NB4 (cell line): Measurements from ENCODE around the gene LAD1.

Source experiments
- DNase-seq: peaks from one replicate; pipeline ENCODE4 v3.0.0; 2010; ENCODE audit warnings: low read depth
- H3K4me3 ChIP-seq: one replicate; pipeline ENCODE4 v1.5.1; 2011; ENCODE audit warnings: mild to moderate bottlenecking, low read depth, low read length, moderate library complexity
- CTCF ChIP-seq: IDR thresholded peaks from one replicate; pipeline ENCODE4 v1.5.1; 2012; ENCODE audit warnings: low read depth, low read length
- MYC ChIP-seq: IDR thresholded peaks from 2 replicates; pipeline ENCODE4 v1.6.1; 2011; ENCODE audit warnings: low read depth, low read length
- POLR2A ChIP-seq: IDR thresholded peaks from 2 replicates; pipeline ENCODE4 v1.6.1; 2011; ENCODE audit warnings: mild to moderate bottlenecking; ENCODE audit not compliant: insufficient read length; ENCODE audit errors: extremely low read depth
- TF ChIP-seq, protein P1 (sequence below): IDR thresholded peaks from 2 replicates; pipeline ENCODE4 v1.6.1; 2011; ENCODE audit warnings: low read depth, low read length

Gene LAD1

DNA sequence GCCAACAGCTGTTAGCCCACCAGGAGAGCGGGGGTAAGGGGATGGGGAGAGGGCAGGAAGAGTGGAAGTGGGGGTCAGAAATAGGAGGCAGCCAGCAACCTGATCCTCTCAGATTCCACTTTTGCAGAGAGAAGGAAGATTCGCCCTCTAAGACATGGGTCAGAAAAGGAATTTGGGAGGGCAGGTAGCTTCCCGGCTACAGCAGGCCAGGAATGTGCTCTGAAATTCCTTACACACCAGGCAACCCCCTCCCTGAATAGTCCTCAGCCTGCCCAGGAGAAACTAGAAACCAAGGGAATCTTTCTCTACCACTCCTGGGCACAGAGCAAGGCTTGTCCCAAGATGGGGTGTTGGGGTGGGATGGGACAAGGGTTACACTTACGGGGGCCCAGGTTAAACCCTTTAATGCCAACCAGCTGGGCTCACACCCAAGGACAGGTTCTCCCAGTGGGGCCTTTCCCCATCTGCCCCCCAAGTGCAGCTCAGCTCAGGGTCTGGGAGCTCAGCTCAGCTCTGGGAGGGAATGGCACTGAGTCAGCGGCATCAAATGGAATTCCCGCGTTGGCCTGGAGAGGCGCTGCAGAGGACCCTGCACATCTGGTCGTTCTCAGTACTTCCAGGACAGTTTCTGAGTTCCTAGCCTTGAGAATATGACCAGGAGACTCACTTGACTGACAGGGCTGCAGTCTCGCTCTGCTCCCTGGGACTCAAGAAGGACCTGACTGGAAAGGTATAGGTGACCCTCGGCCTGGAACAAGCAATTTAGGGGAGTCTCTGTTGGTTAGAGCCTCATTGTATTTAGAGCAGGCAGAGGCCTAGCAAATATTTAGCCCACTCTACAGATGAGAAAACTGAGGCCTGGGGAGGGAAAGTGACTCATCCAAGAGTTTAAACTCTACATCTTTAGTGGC lies 22.4 kb downstream of the LAD1 start:
- peak; percentile 36 for DNase-seq
- TF ChIP-seq CTCF (peak; percentile 76), POLR2A (no peak)
- H3K4me3 ChIP-seq, result no peak overlapping the region

- TF ChIP-seq, protein P1, sequence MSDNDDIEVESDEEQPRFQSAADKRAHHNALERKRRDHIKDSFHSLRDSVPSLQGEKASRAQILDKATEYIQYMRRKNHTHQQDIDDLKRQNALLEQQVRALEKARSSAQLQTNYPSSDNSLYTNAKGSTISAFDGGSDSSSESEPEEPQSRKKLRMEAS, result no peak
- TF ChIP-seq MYC (no peak), CTCF (no peak), POLR2A (no peak)
- H3K4me3 ChIP-seq, result no peak overlapping the region
- DNase-seq, result no peak
Observed at GRCh38 chr1:201376107-201376463, 23.0 kb downstream of the LAD1 start.

DNA sequence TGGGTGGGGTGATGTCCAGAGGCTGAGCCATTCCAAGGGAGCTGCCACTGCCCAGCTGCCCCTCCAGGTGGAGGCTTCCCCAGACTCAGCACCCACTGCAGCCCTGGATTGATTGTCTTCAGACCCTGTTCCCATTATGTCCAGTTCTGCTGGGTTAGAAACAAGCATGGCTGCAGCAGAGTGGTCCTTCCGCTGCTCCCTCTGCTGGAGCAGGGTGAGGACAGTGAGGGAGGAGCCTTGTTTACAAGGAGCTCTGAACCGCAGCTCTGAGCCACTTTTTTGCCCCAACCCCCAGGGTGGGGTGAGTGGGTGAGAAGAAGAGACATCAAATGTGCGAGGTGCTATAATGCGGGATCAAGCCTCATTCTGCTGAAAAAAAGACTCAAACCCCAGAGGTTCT lies 24.0 kb downstream of the LAD1 start:
- no peak overlapping the region for H3K4me3 ChIP-seq
- DNase-seq, result peak; percentile 22
- TF ChIP-seq POLR2A (no peak), MYC (no peak), CTCF (peak; percentile 10)

GRCh38 chr1:201374364-201374763 lies 24.8 kb downstream of the LAD1 start:
- TF ChIP-seq, protein P1, result no peak
- TF ChIP-seq MYC (no peak), POLR2A (no peak), CTCF (no peak)
- H3K4me3 ChIP-seq, result no peak overlapping the region
- no peak for DNase-seq

- TF ChIP-seq CTCF, result no peak
- TF ChIP-seq, protein P1, result no peak
- no peak for TF ChIP-seq MYC
- TF ChIP-seq POLR2A, result no peak
- no peak overlapping the region for H3K4me3 ChIP-seq
- DNase-seq, result no peak
Observed at GRCh38 chr1:201371792-201372191, 27.3 kb downstream of the LAD1 start.

DNA sequence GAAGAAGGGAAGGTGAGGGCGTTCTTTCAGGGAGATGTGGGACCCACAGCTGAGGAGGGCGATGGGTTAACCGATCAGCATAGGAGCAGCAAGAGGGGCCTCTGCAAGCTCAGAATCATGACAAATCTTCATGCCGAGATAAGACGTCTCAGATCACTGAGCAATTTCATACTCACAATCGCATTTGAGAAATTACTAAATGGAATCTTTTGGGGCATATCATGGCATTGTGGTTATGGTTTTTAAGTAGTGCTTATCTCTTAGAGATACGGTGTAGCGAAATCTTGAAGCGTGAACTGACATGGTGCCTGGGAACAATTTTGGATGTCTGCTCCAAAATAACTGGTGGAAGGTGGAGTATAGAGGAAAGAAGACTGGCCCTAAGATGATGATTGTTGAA lies 27.8 kb downstream of the LAD1 start:
- H3K4me3 ChIP-seq, result no peak overlapping the region
- DNase-seq, result no peak
- no peak for TF ChIP-seq MYC
- TF ChIP-seq CTCF, result no peak
- TF ChIP-seq, protein P1, result no peak
- TF ChIP-seq POLR2A, result no peak
